Coronary artery (tissue), 2 donors: ENCODE data around the gene ARTN.
A peak's percentile ranks its signal among the peaks of the same experiment; 100 is the strongest.

ENCODE experiments used
- DNase-seq: peaks from one replicate; pipeline ENCODE4 v3.0.0-alpha.2; 2017; ENCODE audit warnings: low spot score
- H3K27ac ChIP-seq, 2 donors: fragments of 200-600 bp; sonication (generic); one replicate each; pipeline ENCODE4 v1.5.1; 2016 to 2019
- H3K4me3 ChIP-seq: fragments of 200-600 bp; sonication (generic); 2 replicates; pipeline ENCODE4 v1.5.1; 2016; ENCODE audit warnings: mild to moderate bottlenecking, moderate library complexity
- CTCF ChIP-seq: fragments of 200-600 bp; sonication (generic); IDR thresholded peaks from one replicate; pipeline ENCODE4 v1.5.1; 2019; ENCODE audit warnings: antibody characterized with exemption

ARTN gene

GRCh38 chr1:43971336-43971980, 37.9 kb downstream of the ARTN start:
- no peak overlapping the region for H3K4me3 ChIP-seq
- no peak for DNase-seq
- H3K27ac ChIP-seq = no peak overlapping the region
- no peak for TF ChIP-seq CTCF

- TF ChIP-seq CTCF = no peak
- peak overlapping the region; percentile 84 to 94 for H3K27ac ChIP-seq
- no peak for DNase-seq
- H3K4me3 ChIP-seq = peak overlapping the region; percentile 95
Observed at GRCh38 chr1:43973981-43974442, 40.4 kb downstream of the ARTN start.

- H3K27ac ChIP-seq = peak within 1 kb of the TSS; percentile 84 to 94
- peak; percentile 96 for DNase-seq
- peak within 1 kb of the TSS; percentile 95 for H3K4me3 ChIP-seq
- TF ChIP-seq CTCF = no peak
Observed at GRCh38 chr1:43974443-43975248, 41.0 kb downstream of the ARTN start, which contains the start of gene ATP6V0B. Gene ATP6V0B (plus strand): TSS chr1:43974960. CDS start chr1:43975041, 81 bp downstream.

DNA sequence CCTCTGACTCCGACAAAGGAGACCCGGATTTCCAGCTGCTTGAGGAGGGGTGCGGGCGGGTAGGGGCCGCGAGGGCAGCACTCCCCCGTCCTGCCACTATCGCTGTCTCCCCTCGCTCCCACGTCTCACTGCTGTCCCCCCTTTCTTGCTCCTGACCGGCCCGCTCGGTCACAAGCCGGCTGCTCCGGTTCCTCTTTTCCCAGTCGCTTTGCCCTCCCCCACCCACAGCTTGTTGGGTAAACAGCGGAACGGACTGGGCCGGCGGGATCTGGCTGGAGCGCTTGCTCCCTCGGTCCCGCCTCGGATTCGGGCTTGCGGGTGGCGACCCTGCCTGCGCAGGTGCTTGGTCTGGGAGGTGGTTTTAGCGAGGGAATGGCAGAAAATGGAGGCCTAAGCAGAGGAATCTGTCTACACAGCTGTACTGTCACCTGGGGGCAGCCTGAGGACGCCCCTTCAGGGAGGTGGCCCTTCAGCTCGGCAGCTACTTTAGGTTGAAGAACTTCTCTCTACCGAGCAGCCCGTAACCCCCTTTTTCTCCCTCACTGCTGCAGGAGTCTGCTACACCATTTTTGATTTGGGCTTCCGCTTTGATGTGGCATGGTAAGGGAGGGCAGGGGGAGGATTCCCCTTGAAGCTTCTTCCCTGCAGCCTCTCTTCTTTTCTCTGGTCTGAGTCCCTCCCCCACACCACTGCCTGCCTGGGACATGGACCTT, 41.8 kb downstream of the ARTN start:
- Histone ChIP-seq H3K27ac (peak overlapping the region; percentile 84 to 94), H3K4me3 (peak overlapping the region; percentile 95)
- no peak for TF ChIP-seq CTCF
- peak; percentile 85 for DNase-seq

DNA sequence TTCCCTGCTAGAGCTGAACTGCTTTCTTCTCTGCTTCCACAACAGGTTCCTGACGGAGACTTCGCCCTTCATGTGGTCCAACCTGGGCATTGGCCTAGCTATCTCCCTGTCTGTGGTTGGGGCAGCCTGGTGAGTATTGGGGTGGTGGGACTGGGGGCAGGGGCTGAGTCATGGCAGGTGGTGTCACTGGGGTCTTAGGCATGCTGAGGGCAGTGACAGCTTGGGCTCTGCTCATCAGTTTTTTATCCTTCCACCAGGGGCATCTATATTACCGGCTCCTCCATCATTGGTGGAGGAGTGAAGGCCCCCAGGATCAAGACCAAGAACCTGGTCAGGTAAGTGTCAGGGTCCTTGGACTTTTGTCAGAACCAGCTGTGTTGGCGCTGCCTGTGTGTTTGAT, 42.4 kb downstream of the ARTN start:
- Histone ChIP-seq H3K27ac (peak overlapping the region in 1 of 2 donors; percentile 84), H3K4me3 (peak overlapping the region; percentile 95)
- DNase-seq = no peak
- no peak for TF ChIP-seq CTCF

GRCh38 chr1:43976890-43977289, 43.3 kb downstream of the ARTN start:
- no peak for TF ChIP-seq CTCF
- H3K4me3 ChIP-seq = peak overlapping the region; percentile 95
- H3K27ac ChIP-seq = no peak overlapping the region
- no peak for DNase-seq
